ENCODE data around the gene KDM7A.

DNA sequence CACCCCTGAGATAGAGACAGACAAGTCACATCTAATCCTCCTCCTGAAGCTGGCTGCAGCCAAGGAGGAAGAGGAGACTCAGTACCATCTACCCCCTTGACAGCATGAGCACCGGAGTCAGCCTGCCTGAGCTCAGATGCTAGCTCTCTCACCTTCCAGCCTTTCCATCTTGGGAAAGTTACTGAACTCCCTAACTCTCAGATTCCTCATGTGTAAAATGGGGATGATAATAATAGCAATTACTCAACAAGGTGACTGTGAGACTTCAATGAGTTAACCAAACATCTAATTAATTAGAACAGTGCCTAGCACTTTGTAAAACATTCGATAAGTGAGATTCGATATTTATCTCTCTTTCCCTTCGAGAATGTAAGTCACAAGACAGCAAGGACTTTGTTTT, 6.4 kb downstream of the KDM7A start:
- TF ChIP-seq, protein P1, sequence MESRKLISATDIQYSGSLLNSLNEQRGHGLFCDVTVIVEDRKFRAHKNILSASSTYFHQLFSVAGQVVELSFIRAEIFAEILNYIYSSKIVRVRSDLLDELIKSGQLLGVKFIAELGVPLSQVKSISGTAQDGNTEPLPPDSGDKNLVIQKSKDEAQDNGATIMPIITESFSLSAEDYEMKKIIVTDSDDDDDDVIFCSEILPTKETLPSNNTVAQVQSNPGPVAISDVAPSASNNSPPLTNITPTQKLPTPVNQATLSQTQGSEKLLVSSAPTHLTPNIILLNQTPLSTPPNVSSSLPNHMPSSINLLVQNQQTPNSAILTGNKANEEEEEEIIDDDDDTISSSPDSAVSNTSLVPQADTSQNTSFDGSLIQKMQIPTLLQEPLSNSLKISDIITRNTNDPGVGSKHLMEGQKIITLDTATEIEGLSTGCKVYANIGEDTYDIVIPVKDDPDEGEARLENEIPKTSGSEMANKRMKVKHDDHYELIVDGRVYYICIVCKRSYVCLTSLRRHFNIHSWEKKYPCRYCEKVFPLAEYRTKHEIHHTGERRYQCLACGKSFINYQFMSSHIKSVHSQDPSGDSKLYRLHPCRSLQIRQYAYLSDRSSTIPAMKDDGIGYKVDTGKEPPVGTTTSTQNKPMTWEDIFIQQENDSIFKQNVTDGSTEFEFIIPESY (IDR thresholded peaks at IDR 0.05; ENCODE audit: borderline replicate concordance, low read depth): no peak
- no peak for TF ChIP-seq POLR2AphosphoS5 (IDR thresholded peaks at IDR 0.05; ENCODE audit: low read depth, low read length)
- TF ChIP-seq SIN3A (IDR thresholded peaks at IDR 0.05; ENCODE audit: borderline replicate concordance, low read depth, low read length): no peak
